Amygdala (tissue), 56 donors: ENCODE data around the gene SSBP3.

Source experiments
- DNase-seq, 56 donors: peaks; one replicate each; lab custom pipeline; 2025; lab: John Stamatoyannopoulos, UW

The SSBP3 gene

GRCh38 chr1:54375298-54375697 is 30.9 kb downstream of the SSBP3 start:
- no peak for DNase-seq

- no peak for DNase-seq
Measured at GRCh38 chr1:54374766-54375165, 31.4 kb downstream of the SSBP3 start.

GRCh38 chr1:54372978-54373377 is 33.2 kb downstream of the SSBP3 start:
- DNase-seq: no peak

- no peak for DNase-seq
Measured at GRCh38 chr1:54371942-54372275, 34.3 kb downstream of the SSBP3 start.

GRCh38 chr1:54371038-54371941 is 34.9 kb downstream of the SSBP3 start:
- DNase-seq: no peak

DNA sequence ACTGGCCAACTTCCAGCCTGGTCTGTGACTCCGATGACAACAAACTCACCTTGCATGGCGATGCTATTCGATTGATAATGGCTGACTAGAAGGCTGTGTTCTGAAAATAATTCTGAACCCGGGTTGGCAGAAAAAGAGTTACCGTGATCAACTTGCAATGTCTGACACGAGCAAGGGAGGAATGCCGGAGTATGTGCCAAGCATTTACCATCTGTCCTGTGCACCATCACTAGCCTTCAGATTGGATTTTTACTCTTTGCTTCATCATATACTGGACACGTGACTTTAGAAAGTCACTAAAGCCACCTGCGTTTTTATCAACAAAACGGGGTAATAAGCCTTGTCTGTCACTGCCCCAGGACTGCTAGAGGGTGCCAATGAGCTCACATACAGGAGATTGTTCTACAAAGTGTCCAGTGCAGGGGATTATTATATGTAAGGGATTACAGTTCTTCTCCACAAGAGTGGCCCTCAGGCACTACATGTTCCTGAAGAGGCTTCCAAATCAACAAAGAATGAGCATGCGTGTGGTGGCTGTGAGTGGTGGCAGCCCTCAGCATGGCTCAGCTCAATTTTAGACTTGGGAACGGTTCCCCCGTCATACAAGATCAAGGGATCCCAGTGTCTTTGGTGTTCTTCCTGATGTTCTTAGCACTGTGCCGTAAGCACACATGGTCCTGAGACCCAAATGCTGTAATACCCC is 35.8 kb downstream of the SSBP3 start:
- DNase-seq: no peak

DNA sequence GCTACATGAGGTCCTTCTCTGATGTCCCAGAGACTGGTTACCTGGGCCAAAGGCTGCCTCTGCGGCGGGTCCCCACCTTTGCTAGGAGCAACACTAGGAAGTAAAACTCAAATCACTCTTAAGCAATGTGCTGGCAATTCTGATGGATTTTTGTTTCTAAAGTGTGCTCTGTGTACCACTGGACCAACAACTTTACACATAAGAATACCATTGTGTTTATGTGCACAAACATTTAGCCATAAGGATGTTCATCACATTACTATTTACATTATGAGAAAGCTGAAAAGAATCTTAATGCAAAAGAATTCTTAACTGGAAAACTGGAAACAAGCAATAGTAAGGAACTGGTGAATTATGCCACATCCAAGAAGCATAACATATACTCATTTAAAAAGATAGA is 38.6 kb downstream of the SSBP3 start:
- no peak for DNase-seq

DNA sequence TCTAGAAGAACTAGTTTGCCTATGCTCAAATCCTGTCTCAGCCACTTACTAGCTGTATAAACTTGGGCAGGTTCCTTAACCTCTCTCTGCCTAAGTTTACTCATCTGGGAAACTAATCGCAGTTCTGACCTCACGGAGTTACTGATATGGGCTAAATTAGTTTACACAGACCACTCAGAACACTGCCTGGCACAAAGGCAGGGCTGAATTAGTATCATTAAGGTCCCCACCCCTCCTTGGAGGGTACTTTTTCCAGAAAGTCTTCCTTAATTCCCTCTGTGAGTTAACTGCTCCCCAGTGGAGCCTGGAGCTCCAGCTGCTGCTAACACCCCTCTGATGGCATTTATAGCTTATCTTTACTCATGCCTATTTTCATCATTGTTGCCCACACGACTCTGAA is 40.3 kb downstream of the SSBP3 start:
- no peak for DNase-seq

DNA sequence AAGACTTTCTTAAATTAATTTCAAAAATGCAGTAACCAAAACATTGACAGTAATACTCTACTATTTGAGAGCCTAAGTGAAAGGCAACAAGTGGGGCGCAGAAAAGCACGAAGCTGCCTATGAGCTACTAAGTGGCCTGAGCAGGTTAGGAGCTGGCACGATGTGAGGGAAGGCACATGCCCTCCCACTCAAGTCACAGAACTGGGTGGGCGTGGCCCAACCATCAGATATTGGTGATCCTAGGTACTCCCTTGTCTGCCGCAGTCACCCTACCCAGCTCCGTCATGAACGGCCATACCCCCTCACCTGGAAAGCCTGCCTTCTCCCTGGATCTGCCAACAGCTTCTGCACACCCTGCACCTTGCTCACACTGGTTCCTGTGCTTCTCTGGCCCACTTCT is 40.8 kb downstream of the SSBP3 start:
- DNase-seq: no peak

DNA sequence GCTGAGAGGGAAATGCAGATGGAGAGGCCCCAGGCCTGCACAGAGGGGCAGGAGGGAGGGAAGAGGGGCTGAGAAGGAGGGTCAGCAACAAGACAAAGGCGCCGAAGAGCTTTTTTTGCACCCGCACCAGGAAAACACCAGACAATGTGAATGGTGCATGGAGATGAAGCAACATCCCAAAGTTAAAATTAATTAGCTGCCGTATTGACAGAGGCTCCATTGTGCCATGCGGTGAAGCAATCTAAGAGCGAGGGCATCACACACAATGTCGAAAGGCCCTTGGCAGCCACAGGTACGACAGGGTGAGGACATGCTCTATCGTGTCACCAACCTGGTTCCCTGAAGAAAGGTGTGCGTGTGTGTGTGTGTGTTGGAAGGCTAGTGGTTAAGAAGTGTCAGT is 41.2 kb downstream of the SSBP3 start:
- no peak for DNase-seq

GRCh38 chr1:54364582-54364981 is 41.6 kb downstream of the SSBP3 start:
- DNase-seq: no peak

DNA sequence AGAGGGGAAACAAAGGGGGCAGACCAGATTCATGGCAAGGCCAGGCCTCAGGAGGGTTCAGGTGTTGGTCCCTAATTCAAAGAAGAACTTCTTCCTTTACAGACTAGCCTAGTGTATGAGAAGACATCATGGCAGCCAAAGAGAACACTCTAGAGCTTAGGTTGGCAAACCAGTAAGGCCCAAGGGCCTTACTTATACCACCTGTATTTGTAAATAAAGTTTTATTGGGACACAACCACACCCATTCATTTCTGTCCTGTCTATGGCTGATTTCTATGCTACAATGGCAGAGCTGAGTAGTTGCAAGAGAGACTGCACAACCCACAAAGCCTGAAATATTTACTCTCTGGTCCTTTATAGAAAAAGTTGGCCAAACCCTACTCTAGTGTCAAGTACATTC is 42.3 kb downstream of the SSBP3 start:
- no peak for DNase-seq

GRCh38 chr1:54362881-54363340 is 43.3 kb downstream of the SSBP3 start:
- DNase-seq: no peak

DNA sequence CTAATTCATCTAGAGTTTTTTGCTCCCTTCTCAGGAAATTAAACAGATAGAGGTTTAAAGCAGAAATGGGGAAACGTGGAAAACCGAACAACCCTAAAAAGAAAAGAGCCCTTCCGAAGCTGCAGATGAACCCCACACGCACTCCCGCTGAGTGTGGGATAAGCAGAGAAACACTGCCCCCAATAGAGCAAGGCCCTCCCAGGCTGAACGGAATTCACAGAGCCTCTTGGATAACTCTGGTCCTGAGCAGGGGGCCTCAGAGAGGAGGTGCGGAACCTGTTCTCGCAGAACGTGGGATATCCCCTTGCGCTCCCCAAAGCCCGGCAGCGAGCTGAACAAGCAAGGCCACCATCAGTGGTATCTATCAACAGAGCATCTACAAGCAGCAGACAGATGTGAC is 44.9 kb downstream of the SSBP3 start:
- DNase-seq: peak in 14 of 56 donors; percentile 7 to 46 (median 22)

DNA sequence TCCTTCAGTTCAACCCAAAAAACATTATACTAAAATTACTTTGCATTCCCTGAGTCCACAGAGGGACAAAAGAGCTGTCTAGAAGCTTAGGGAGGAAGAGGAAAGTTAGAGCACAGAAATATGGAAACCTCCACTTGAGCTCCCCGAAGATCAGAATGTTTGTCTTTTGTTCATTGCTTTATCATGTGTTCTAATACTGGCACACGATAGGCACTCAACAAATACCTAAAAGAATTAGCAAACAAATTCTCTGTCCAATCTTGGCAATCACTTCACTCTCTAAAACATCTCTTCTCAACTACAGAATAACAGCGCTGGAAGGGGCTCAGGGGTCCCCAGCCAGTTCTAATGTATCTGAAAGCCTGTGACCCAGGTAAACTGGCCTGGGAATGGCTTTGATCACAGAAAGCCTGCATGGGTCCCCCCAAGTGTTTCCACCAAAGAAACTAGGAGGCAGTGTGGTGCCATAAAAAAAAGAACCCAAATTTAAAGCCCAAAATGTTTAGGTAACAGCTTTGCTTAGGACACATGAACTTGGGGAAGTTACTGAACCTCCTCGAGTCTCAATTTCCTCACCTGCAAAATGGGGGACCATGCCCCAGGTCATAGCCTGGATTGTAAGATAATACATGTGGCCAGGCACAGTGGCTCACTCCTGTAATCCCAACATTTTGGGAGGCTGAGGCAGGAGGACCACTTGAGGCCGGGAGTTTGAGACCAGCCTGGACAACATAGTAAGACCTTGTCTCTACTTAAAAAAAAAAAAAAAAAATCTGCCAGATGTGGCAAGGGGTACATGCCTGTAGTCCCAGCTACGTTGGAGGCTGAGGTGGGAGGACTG is 45.8 kb downstream of the SSBP3 start:
- DNase-seq: no peak

DNA sequence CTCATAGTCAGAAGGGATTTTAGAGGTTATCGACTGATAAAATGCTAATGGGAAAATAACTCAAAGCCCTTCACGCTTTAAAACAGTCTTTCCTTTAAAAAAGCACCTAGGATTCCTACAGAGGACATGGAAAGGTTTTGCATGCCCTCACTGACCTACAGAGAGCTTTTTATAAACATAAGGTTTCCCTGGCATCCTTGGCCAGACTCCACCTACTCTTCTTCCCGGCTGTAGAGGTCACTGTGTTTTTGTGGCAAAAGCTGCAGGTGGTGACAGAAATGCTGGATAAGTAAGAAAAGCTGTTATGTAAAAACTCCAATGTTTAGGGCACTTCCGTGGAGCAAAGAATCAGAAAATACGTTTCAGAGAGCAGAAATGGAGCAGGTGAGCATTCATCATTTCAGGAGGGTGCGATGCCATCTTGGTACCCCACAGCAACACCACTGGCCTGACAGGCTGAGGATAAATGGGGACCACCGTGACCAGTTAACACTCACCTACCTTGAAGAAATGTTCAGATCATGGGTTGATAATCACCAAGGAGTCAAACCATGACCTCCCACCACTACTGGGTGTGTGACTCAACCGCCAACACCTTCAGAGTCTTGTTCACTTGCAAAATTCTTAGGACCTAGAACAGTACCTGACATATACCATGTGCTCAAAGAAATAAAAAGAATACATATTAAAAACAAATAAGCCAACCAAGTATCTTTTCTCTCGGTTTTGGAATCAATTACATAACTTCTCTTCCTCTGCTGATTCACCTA is 46.6 kb downstream of the SSBP3 start:
- DNase-seq: no peak

GRCh38 chr1:54358503-54359168 is 47.6 kb downstream of the SSBP3 start:
- no peak for DNase-seq

DNA sequence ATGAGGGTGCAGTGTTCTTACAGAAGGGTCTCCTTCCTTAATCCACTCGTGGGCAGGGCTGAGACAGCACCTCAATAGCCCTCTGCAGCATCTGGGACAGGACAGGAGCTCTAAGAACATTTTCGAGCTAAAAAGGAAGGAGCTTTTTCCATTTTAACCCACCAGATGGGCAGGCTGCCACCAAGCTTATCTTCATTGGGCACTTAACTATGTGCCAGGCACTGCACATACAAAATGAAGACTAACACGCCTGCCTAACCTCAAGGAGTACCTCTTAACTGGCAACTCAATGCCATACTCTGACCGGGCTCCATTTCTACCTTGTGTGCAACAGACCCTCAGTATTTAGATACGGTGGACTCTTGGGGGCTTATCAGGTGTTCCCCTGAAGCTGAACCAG is 48.2 kb downstream of the SSBP3 start:
- no peak for DNase-seq

DNA sequence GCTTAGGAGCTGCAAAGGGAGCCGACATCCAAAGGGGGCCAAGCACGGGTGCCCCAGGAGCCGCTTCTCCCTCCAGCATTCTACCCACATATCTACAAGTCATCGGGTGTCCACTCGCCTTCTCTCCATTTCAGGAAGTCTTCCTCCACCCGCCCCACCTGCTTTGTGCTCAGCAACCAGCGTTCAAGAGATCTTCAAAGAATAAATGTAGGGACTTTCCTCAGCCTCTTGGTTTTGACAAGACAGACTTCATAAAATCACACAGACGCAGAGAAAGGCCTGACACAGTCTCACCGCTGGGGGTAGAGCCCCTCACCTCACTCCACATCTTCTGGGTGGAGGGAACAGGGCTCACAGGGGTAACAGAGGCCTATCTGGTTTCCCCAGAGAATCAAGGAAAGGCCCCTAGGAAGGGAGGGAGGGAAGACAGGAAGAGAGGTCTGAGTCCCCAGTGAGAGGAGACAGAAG is 49.5 kb downstream of the SSBP3 start:
- no peak for DNase-seq
